GM23338 (cell line): ENCODE results near the gene SUMF1. TPM values are rescaled to one million over a fixed set of nuclear protein-coding genes. Genes with fewer than 3 reads are reported as not detected.

Experiments used
- ATAC-seq: fragments of 200-7000 bp; cut with Tn5 transposase; 3 replicates; pipeline ENCODE4 v1.9.1; 2020
- DNase-seq: peaks from one replicate; pipeline ENCODE4 v3.0.0-alpha.2; 2015; ENCODE audit warnings: low spot score
- H2AFZ ChIP-seq: fragments of 200-600 bp; sonication (generic); 2 replicates; pipeline ENCODE4 v1.8.0; 2016; ENCODE audit warnings: antibody characterized with exemption, mild to moderate bottlenecking, moderate library complexity
- H3F3A ChIP-seq: fragments of 200-600 bp; sonication (generic); replicated peaks from 2 replicates; pipeline ENCODE4 v1.8.0; 2017; ENCODE audit warnings: antibody characterized with exemption, mixed run types, low read depth
- H3K27ac ChIP-seq: fragments of 200-600 bp; sonication (generic); 2 replicates; pipeline ENCODE4 v1.6.1; 2016; ENCODE audit warnings: low read depth
- H3K27me3 ChIP-seq: fragments of 200-600 bp; sonication (generic); 2 replicates; pipeline ENCODE4 v1.8.0; 2016; ENCODE audit warnings: mild to moderate bottlenecking, mixed run types, moderate library complexity; ENCODE audit not compliant: insufficient read depth
- H3K36me3 ChIP-seq: fragments of 200-600 bp; sonication (generic); 2 replicates; pipeline ENCODE4 v1.8.0; 2016; ENCODE audit warnings: mild to moderate bottlenecking; ENCODE audit not compliant: insufficient read depth
- H3K4me1 ChIP-seq: fragments of 200-600 bp; sonication (generic); 2 replicates; pipeline ENCODE4 v1.8.0; 2016; ENCODE audit warnings: mild to moderate bottlenecking, moderate library complexity; ENCODE audit not compliant: insufficient read depth
- H3K4me2 ChIP-seq: fragments of 200-600 bp; sonication (generic); 2 replicates; pipeline ENCODE4 v1.7.1; 2017; ENCODE audit warnings: mixed run types
- H3K4me3 ChIP-seq: fragments of 200-600 bp; sonication (generic); 2 replicates; pipeline ENCODE4 v1.6.1; 2016; ENCODE audit warnings: mixed run types
- H3K79me2 ChIP-seq: fragments of 200-600 bp; sonication (generic); replicated peaks from 2 replicates; pipeline ENCODE4 v1.8.0; 2017; ENCODE audit warnings: mild to moderate bottlenecking; ENCODE audit not compliant: insufficient read depth
- H3K9me2 ChIP-seq: fragments of 200-600 bp; sonication (generic); 2 replicates; pipeline ENCODE4 v1.8.0; 2017; ENCODE audit not compliant: insufficient read depth
- H4K20me1 ChIP-seq: fragments of 200-600 bp; sonication (generic); replicated peaks from 2 replicates; pipeline ENCODE4 v1.8.0; 2017; ENCODE audit warnings: mild to moderate bottlenecking; ENCODE audit not compliant: insufficient read depth
- H3K27ac Mint-ChIP-seq: 2 replicates; pipeline ENCODE4 v1.8.0; 2020; ENCODE audit warnings: inconsistent platforms, mild to moderate bottlenecking, moderate library complexity, mixed read lengths
- H3K27me3 Mint-ChIP-seq: 3 replicates; pipeline ENCODE4 v1.8.0; 2022; ENCODE audit warnings: low read depth, mild to moderate bottlenecking, moderate library complexity, mixed read lengths, inconsistent platforms; ENCODE audit not compliant: insufficient read depth, poor library complexity
- H3K36me3 Mint-ChIP-seq: 3 replicates; pipeline ENCODE4 v1.8.0; 2021; ENCODE audit warnings: low read depth, mild to moderate bottlenecking, inconsistent platforms, moderate library complexity, mixed read lengths
- H3K4me1 Mint-ChIP-seq: 3 replicates; pipeline ENCODE4 v1.8.0; 2020; ENCODE audit warnings: mild to moderate bottlenecking, inconsistent platforms, mixed read lengths
- H3K4me3 Mint-ChIP-seq: 3 replicates; pipeline ENCODE4 v1.8.0; 2021; ENCODE audit warnings: moderate library complexity, mild to moderate bottlenecking, inconsistent platforms, mixed read lengths
- H3K9me3 Mint-ChIP-seq: 3 replicates; pipeline ENCODE4 v1.8.0; 2020; ENCODE audit warnings: moderate library complexity, mild to moderate bottlenecking, inconsistent platforms, mixed read lengths
- CREB1 ChIP-seq: fragments of 250-450 bp; sonication (Bioruptor Pico); IDR thresholded peaks from 2 replicates; pipeline ENCODE4 v1.5.0; 2020; ENCODE audit warnings: low read depth, mild to moderate bottlenecking, moderate library complexity
- CTCF ChIP-seq, 2 experiments: fragments of 200-600 bp in 1 of 2; sonication (generic) in 1 of 2; conservative IDR thresholded peaks; 2 replicates each; pipeline versions ENCODE4 v1.5.1 to v1.6.1; 2016 to 2017; ENCODE audit warnings: antibody characterized with exemption in 2 of 2, low read depth in 2 of 2, mild to moderate bottlenecking in 2 of 2, moderate library complexity in 1 of 2
- EZH2phosphoT487 ChIP-seq: fragments of 200-600 bp; sonication (generic); IDR thresholded peaks from one replicate; pipeline ENCODE4 v1.8.1; 2018; ENCODE audit warnings: antibody characterized with exemption; ENCODE audit not compliant: unreplicated experiment
- POLR2AphosphoS5 ChIP-seq: IDR thresholded peaks from 2 replicates; pipeline ENCODE4 v1.6.1; 2016; ENCODE audit warnings: antibody characterized with exemption, low read depth
- REST ChIP-seq: IDR thresholded peaks from one replicate; pipeline ENCODE4 v1.6.1; 2018; ENCODE audit warnings: antibody characterized with exemption; ENCODE audit not compliant: unreplicated experiment
- STAT1 ChIP-seq: IDR thresholded peaks from one replicate; pipeline ENCODE4 v1.6.1; 2016; ENCODE audit warnings: antibody characterized with exemption; ENCODE audit not compliant: unreplicated experiment
- ZNF462 ChIP-seq: fragments of 250-450 bp; sonication (Bioruptor Pico); IDR thresholded peaks from 2 replicates; pipeline ENCODE4 v1.5.0; 2020; ENCODE audit warnings: mild to moderate bottlenecking, moderate library complexity
- polyA plus RNA-seq: library from polyadenylated mRNA; unstranded; fragments of >200 nt; fragmentation: Nextera tagmentation; extraction: Ambion mirVana; gene quantifications from 2 replicates; pipeline ENCODE4 v1.2.1, GENCODE V29; 2016
- total RNA-seq: library from RNA; depleted of rRNA; stranded (reverse); fragments of >200 nt; shearing (Covaris generic); gene quantifications from 2 replicates; pipeline ENCODE4 v1.2.3, GENCODE V29; 2014

The SUMF1 gene
- total and polyA plus RNA-seq, 2 experiments from 2014 or later = 6.9 to 20.3 TPM

- H3K4me1 ChIP-seq = peaks cover 29% of the 10 kb centered on the region
- no peaks in the 10 kb centered on the region for H3K9me2 ChIP-seq
- Mint-ChIP-seq H3K4me1 (peaks cover 31% of the 10 kb centered on the region), H3K27me3 (peaks cover 1% of the 10 kb centered on the region), H3K9me3 (no peaks in the 10 kb centered on the region), H3K27ac (no peak overlapping the region), H3K36me3 (no peaks in the 10 kb centered on the region), H3K4me3 (no peak overlapping the region)
- peak overlapping the region; percentile 30; the same call in 1 of the 2 replicates for H3K4me2 ChIP-seq
- H3K27me3 ChIP-seq = no peaks in the 10 kb centered on the region
- H3F3A ChIP-seq = no peaks in the 10 kb centered on the region
- no peaks in the 10 kb centered on the region for H3K79me2 ChIP-seq
- H3K27ac ChIP-seq = 0 out of 2 replicates have a peak overlapping the region, but pooled peaks have one; percentile 59
- 0 out of 2 replicates have a peak, but pooled peaks cover under 1% of the 10 kb centered on the region for H4K20me1 ChIP-seq
- no peak for TF ChIP-seq STAT1
- no peak for TF ChIP-seq POLR2AphosphoS5
- TF ChIP-seq EZH2phosphoT487 = no peak
- no peak for TF ChIP-seq ZNF462 (CRISPR knock-in tag)
- TF ChIP-seq REST = no peak
- no peak for TF ChIP-seq CREB1 (CRISPR knock-in tag)
- TF ChIP-seq CTCF (conservative IDR thresholded peaks at IDR 0.05; ENCODE audit: low read depth in 2 of 2) = peak in 1 of 2 experiments; percentile 11; a peak in 1 of 4 replicates
- DNase-seq = peak; percentile 43
- H3K36me3 ChIP-seq = no peaks in the 10 kb centered on the region
- no peak overlapping the region for H3K4me3 ChIP-seq
- ATAC-seq = peak; percentile 70
- H2AFZ ChIP-seq = no peak overlapping the region
These were observed 47.3 kb upstream of the SUMF1 start for GRCh38 chr3:4514321-4514720.
